Left renal cortex interstitium (tissue), 4 donors: ENCODE measurements around the gene GLRX3. TPM values are rescaled to one million over a fixed set of nuclear protein-coding genes. Genes with fewer than 3 reads are reported as not detected.
A peak's percentile ranks its signal among the peaks of the same experiment; 100 is the strongest.
"Not testable (repeated sequence)": the region's sequence is repeated elsewhere in the genome, so short reads cannot be mapped to it uniquely, and the experiment has no call there.

ENCODE experiments used
- DNase-seq, 4 donors: peaks; one replicate each; pipeline ENCODE4 v3.0.0-alpha.2; 2013; ENCODE audit warnings: low read depth in 4 of 4, low spot score in 2 of 4, missing footprints in 1 of 4
- polyA plus RNA-seq, 4 donors: library from polyadenylated mRNA; unstranded; fragments of 120-200 nt; gene quantifications; one replicate each; pipeline ENCODE4 v1.2.1, GENCODE V29; 2013; ENCODE audit not compliant: insufficient read length in 4 of 4

The GLRX3 gene
- polyA plus RNA-seq, 4 donors, result 79.7 to 88.8 (median 86.8) TPM

DNA sequence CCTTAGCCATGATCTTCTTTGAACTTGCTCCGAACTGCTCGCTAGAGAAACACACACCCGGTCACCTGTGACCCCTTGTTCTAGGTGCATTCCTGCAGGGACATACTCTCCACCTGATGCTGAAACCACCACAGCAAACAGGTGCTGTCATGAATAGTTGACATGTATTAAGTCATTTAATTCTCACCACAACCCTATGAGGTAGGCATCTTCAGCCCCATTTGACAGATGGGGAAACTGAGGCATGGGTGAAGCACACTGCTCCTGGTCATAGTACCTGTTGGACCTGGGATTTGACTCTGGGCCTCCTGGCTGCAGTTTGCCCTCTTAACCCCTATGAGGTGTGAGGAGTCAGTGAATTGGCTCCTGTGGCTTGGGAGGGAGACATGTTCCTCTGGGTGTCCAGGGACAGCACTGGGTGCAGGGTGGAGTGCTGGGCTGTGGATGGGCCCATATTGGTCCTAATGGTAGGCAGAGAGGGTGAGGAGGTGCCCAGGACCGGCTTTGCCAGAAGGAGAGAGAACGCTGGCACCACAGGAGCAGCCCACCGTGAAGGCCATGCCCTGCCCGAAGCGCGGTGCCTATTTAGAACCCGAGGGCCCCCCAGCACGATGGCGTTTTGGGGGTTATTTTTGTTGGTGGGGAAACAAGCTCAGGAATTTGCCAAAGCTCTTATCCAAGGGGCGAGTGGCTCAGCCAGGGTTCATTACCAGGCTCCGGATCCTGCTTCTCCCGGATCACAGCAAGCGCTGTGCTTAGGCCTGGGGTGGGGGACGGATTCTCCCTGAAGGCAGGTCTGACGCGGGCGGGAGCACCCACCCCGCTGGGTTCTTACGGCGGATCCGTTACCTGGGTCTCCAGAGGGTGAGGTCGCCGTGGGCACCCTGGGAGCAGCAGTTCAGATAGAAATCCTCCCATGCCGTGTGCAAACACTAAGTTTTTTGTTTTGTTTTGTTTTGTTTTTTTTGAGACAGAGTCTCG, 52.3 kb downstream of the GLRX3 start:
- no peak for DNase-seq

DNA sequence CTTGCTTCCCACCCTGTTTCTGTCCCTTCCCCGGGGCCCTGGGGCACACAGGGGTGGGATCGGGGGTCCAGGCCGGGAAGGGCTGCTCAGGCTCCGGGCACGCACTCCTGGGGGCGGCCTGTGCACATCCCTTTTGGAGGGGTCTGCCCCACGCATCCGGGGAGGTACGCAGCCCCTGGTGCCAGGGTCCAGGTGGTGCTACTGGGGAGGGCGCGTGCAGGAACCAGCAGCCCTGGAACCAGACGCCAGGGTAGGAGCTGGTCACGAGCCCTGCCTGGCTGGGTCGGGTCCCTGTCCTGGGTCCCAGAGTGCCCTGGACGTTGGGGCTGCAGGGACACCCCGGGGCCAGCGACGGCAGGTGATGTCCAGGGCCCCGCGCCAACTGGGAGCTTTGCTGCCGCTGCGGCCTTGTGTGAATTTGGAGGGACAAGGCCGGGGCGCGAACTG, 53.4 kb downstream of the GLRX3 start:
- no peak for DNase-seq

- DNase-seq, result peak; percentile 59 to 82 (median 78)
Observed at GRCh38 chr10:130190055-130190736, 54.0 kb downstream of the GLRX3 start.

DNA sequence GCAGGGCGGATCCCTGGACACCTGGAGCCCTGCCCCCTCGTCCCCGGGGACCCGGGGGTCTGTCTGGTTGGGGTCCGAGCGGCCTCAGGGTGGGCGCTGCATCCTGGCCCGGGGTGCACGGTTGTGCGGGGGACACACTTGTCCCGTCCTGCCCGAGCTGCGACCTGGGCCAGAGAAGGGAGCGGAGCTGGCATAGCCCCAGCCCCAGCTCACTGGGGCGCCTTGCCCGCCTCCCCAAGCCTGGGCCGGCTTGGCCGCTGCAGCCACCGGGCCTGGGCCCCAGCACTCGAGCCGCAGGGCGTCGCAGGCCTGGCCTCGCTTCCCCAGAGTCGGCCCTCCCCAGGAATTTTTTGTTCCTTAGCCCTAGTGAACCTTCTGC, 54.5 kb downstream of the GLRX3 start:
- DNase-seq, result no peak

GRCh38 chr10:130191380-130191779, 55.2 kb downstream of the GLRX3 start:
- DNase-seq, result no peak

GRCh38 chr10:130192276-130192848, 56.2 kb downstream of the GLRX3 start:
- DNase-seq, result no peak

GRCh38 chr10:130193033-130193432, 56.8 kb downstream of the GLRX3 start:
- no peak for DNase-seq

- DNase-seq, result no peak
Observed at GRCh38 chr10:130193493-130194193, 57.5 kb downstream of the GLRX3 start.

DNA sequence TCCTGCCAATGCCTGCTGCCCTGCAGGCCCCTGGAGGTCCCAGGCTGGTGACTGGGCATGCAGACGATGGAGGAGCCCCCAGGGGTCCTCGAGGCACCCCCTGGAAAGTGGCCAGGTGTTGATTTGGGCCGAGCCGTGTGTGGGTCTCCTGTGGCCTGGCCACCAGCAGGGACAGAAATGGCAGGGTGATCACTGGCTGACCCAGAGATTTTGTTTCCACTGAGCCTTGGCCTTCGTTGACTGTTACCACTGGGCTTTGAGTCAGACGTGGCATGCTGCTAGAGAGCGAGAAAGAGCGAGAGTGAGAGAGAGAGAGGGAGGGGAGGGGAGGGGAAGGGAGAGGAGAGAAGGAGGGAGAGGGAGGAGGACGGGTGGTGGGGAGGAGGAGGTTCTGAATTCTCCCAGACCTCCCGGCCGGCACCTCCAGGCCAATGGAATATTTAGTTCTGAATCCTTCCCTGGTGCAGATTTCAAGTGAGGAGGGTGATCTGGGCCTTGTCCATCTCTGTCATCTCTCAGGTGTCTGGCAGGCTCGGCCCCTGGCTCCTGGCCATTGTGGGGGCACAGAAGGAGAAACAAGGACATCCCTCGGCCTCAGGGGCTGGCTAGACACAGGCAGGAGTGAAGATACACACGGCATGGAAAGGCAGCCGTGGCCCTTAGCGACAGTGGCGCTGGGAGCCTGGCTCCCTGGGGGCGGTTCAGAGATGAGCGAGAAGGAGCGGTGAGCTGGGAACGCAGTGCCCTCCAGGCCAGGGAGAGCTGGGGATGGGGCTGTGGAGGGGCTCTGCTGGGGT, 58.2 kb downstream of the GLRX3 start:
- no peak for DNase-seq

DNA sequence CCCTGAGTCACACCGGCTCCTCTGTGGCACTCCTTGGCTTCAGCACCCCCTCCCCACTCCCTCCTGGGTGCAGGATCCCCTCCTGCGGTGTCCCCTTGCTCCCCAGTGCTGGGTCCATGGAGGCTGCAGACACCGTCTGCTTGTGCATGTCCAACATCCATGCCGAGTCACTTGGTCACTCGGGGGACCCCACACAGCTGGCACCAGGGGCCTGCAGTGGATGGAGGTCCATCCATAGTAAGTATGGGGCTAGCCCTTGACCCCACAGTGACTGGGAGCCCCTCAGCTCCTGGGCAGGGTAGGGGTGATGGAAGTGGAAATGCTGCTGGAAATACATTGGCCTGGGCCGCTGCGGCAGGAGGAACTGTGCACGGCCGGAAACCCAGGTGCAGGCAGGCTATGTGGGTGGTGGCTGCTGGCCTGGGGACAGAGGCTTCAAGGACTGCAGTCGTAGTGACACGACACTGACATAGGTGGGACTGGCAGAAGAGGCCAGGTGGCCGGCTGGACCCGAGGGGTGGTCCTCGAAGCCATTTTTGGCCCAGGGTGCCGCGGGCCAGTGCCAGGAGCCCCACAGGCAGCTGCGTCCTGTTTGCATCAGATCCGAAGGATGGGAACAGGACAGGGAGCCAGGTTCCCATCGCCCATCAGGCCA, 58.9 kb downstream of the GLRX3 start:
- DNase-seq, result no peak

- no peak for DNase-seq
Observed at GRCh38 chr10:130195746-130196294, 59.6 kb downstream of the GLRX3 start.

- DNase-seq, result no peak
Observed at GRCh38 chr10:130196511-130197487, 60.6 kb downstream of the GLRX3 start.

DNA sequence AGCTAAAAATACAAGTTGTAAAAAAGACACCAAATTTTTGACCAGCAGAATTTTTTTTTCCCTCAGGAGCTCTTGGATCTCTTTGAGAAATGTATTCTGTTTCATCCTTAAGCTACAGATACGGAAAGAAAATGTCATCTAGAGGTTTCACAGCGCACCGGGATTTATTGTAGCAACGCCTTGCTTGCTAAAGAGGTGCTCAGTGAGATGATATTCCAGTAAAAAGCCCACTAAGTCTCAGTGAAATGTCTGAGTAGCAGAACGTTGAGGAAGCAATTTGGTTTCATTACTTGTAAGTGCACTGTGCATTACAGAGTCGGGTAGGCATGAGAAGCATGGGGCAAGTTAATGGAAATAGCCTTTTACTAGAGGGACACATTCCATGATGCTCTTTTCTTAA, 62.5 kb downstream of the GLRX3 start:
- DNase-seq, result no peak

DNA sequence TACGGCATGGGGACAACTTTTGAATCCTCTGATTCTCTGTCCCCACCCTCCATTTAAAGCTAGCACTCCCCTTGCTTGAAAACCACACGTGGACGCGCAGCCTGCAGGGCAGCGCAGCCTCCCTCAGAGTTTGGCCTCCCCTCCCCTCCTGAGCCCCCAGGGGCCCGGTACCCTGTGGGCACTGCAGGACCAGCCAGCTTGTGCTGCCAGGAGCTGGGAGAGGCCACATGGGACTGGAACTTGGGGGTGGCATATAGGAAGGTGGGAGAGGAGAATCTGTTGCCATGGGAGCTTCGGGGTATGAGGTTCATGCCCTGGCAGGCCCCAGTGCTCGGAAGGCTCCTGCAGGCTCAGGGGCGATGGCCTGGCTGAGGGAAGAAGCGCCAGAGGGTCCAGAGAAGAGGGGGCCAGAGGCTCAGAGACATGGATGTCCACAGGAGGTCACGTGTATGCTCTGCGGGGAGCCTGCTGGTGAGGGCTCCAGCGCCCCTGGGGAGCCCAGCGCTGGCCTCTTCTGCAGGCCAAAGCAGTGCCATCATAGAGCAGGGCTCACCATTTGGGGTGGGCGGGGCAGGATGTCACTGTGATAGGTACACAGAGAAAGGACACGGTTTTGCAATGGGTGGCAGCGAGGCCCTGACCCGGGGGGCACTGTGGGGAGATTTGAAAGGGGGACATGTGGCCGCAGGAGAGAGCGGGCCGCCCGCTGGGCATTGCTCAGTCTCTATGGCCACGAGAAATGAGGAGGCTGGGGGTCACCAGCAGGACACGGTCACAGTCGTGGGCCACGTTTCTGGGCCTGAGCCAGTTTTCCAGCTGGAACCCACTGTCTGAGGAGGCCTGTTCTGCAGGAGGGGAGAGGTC, 64.2 kb downstream of the GLRX3 start:
- no peak for DNase-seq

- DNase-seq, result no peak
Observed at GRCh38 chr10:130201043-130201380, 64.8 kb downstream of the GLRX3 start.

DNA sequence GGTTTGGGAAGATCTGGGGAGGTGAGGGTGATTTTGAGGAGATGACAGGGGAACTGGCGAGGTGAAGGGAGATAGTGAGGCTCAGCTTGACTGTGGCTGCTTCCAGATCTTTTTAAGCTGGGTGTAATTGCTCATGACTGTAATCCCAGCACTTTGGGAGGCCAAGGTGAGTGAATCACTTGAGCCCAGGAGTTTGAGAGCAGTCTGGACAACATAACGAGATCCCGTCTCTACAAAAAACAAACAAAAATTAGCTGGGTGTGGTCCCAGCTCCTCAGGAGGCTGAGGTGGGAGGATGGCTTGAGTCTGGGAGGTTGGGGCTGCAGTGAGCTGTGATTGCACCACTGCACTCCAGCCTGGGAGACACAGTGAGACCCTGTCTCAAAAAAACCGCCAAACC, 66.0 kb downstream of the GLRX3 start:
- DNase-seq, result not testable (repeated sequence)

DNA sequence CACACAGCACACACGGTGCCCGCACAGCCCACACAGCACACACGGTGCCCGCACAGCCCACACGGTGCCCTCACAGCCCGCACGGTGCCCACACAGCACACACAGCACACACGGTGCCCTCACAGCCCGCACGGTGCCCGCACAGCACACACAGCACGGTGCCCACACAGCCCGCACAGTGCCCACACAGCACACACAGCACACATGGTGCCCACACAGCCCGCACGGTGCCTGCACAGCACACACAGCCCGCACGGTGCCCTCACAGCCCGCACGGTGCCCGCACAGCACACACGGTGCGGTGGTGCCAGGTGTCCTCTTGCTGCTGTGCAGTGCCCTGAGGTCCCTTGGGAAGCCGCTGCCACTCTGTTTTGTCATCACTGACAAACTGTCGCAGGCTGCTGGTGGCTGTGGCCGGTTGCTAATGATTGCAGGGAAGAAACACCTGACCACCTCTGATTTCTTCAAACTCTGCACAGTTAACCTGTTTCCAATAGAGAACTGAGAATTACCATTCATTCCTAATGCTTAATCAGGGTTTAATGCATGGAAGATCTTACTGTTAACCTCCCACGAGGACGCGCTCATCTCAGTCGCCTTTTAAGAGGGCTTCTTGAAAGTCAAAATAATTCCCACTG, 66.9 kb downstream of the GLRX3 start:
- DNase-seq, result no peak
